ENCODE results near the gene FNDC8.

DNA sequence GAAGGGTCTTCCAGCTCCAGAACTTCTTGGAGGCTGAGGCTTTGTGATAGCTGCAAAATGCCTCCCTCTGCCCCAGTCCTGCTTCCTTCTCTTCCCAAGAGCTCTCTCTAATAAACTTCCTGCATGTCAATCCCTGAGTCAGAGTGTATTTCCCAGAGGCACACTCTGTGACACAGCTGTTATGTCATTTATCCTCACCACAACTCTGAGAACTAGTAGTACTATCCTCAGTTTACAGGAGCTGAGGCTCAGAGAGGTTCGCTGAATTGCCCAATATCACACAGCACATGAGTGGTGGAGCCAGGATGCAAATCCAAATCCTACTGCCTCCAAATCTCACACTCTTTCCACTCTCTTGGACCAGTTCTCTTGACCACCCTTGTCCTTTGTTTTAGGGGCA is 46.3 kb downstream of the FNDC8 start:
- TF ChIP-seq, protein P1, sequence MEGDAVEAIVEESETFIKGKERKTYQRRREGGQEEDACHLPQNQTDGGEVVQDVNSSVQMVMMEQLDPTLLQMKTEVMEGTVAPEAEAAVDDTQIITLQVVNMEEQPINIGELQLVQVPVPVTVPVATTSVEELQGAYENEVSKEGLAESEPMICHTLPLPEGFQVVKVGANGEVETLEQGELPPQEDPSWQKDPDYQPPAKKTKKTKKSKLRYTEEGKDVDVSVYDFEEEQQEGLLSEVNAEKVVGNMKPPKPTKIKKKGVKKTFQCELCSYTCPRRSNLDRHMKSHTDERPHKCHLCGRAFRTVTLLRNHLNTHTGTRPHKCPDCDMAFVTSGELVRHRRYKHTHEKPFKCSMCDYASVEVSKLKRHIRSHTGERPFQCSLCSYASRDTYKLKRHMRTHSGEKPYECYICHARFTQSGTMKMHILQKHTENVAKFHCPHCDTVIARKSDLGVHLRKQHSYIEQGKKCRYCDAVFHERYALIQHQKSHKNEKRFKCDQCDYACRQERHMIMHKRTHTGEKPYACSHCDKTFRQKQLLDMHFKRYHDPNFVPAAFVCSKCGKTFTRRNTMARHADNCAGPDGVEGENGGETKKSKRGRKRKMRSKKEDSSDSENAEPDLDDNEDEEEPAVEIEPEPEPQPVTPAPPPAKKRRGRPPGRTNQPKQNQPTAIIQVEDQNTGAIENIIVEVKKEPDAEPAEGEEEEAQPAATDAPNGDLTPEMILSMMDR (IDR thresholded peaks at IDR 0.05): no peak
- TF ChIP-seq POLR2A (IDR thresholded peaks at IDR 0.05): no peak
